Motor neuron (in vitro differentiated cells): Measurements from ENCODE around the gene ACOT7. TPM values are rescaled to one million over a fixed set of nuclear protein-coding genes. Genes with fewer than 3 reads are reported as not detected.

ENCODE experiments used
- ATAC-seq, 8 experiments: fragments of 200-7000 bp; cut with Tn5 transposase; replicated peaks in 6 of 8; 2 replicates each; pipeline ENCODE4 v1.8.0; 2021; ENCODE audit warnings: mild to moderate bottlenecking in 8 of 8, moderate library complexity in 8 of 8
- H3K27ac ChIP-seq, 2 donors: fragments of 250-450 bp; sonication (Bioruptor Pico); 2 replicates each; pipeline ENCODE4 v1.9.0; 2021; ENCODE audit warnings: antibody characterized with exemption in 2 of 2, mild to moderate bottlenecking in 2 of 2, moderate library complexity in 1 of 2
- H3K4me1 ChIP-seq, 2 donors: fragments of 250-450 bp; sonication (Bioruptor Pico); replicated peaks in 1 of 2; 2 replicates each; pipeline ENCODE4 v1.6.1; 2021; ENCODE audit warnings: antibody characterized with exemption in 2 of 2, mild to moderate bottlenecking in 2 of 2, moderate library complexity in 1 of 2
- H3K4me3 ChIP-seq, 5 donors: fragments of 250-450 bp; sonication (Bioruptor Pico); 2 replicates each; pipeline ENCODE4 v1.9.0; 2021; ENCODE audit warnings: antibody characterized with exemption in 5 of 5, mild to moderate bottlenecking in 5 of 5, moderate library complexity in 4 of 5
- WGBS, 10 experiments: fragments of 450-650 bp; shearing (Covaris generic); methylation state at CpG; one replicate each; pipeline ENCODE4 v1.0.0; 2022; 5-methylcytosine and 5-hydroxymethylcytosine counted together
- in situ Hi-C, 9 experiments: fragments of 400-800 bp; cut with MboI; loops; one replicate each; pipeline ENCODE4 v1.15.0; 2021; ENCODE audit warnings: low sequenced_read_pairs in 9 of 9, low pct_unique_long_range_greater_than_20kb in 2 of 9; ENCODE audit not compliant: unreplicated experiment in 9 of 9
- total RNA-seq, 8 experiments: library from RNA; unstranded; fragments of 300-600 nt; gene quantifications; 2 replicates each; pipeline versions ENCODE4 v1.2.3 to v1.2.4, GENCODE V29; 2022

The ACOT7 gene
- total RNA-seq, 8 experiments from 2014 or later: 6.9 to 127 (median 80.5) TPM

DNA sequence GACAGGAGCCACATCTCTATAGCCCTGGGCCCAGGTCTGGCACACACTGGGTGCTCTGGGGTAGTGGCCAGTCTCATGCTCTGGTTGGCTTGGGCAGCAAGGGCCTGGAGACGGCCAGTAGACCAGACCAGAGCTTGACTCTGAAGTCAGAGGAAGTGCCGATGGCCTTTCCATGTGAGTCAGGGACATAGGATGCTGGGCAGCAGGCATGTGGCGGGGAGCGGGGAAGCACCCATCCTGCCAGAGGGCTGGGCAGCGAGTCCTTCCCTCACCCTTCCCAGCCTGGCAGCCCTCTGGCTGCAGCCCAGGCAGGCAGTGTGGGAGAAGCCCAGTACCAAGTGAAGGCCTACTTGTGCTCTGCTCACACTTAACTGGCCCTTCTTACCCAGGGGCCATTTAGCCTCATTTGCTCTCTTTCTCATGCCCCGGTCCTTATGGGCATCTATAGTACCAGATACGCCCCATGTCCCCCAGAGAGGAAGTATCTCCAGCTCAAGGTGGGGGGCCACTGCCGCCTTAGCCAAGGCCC lies 136.0 kb downstream of the ACOT7 start:
- WGBS, 10 experiments: 87 to 100% (median 98%) methylated on average over 2 to 6 of the region's 8 CpGs; no CpG with 5 or more reads in 5 of the 10 experiments
- H3K4me3 ChIP-seq: no peak overlapping the region
- H3K27ac ChIP-seq: no peak overlapping the region
- no peak for ATAC-seq
- H3K4me1 ChIP-seq: peaks cover 20 to 21% of the 10 kb centered on the region in 2 donors
- in situ Hi-C loops: loop anchor here in 1 of 9 experiments (10.0 kb wide), 1 partner anchor 87 kb away; no protein-coding TSS in a partner anchor

GRCh38 chr1:6256645-6257044 lies 136.9 kb downstream of the ACOT7 start:
- Histone ChIP-seq H3K27ac (no peak overlapping the region), H3K4me1 (peaks cover 12% of the 10 kb centered on the region in 2 donors), H3K4me3 (no peak overlapping the region)
- ATAC-seq: peak in 1 of 8 experiments; percentile 1
- 29 to 97% (median 87%) methylated on average over 3 to 13 of the region's 13 CpGs; no CpG with 5 or more reads in 3 of the 10 experiments for WGBS, 10 experiments
- in situ Hi-C loops: loop anchor here in 1 of 9 experiments (10.0 kb wide), 1 partner anchor 88 kb away; no protein-coding TSS in a partner anchor

- in situ Hi-C loops: loop anchor here in 1 of 9 experiments (10.0 kb wide), 1 partner anchor 90 kb away; no protein-coding TSS in a partner anchor
- Histone ChIP-seq H3K4me3 (no peak overlapping the region), H3K27ac (no peak overlapping the region), H3K4me1 (peaks cover 12% of the 10 kb centered on the region in 2 donors)
- no peak for ATAC-seq
- WGBS, 10 experiments: 89 to 100% (median 100%) methylated on average over 1 to 16 of the region's 16 CpGs; no CpG with 5 or more reads in 3 of the 10 experiments
Observed at GRCh38 chr1:6254691-6255090, 138.9 kb downstream of the ACOT7 start.

GRCh38 chr1:6253380-6253779 lies 140.2 kb downstream of the ACOT7 start:
- Histone ChIP-seq H3K4me1 (peaks cover 12 to 13% of the 10 kb centered on the region in 2 donors), H3K27ac (no peak overlapping the region), H3K4me3 (no peak overlapping the region)
- 72 to 100% (median 98%) methylated on average over 1 to 9 of the region's 9 CpGs; no CpG with 5 or more reads in 2 of the 10 experiments for WGBS, 10 experiments
- no peak for ATAC-seq
- in situ Hi-C loops: loop anchor here in 1 of 9 experiments (10.0 kb wide), 1 partner anchor 91 kb away; no protein-coding TSS in a partner anchor

DNA sequence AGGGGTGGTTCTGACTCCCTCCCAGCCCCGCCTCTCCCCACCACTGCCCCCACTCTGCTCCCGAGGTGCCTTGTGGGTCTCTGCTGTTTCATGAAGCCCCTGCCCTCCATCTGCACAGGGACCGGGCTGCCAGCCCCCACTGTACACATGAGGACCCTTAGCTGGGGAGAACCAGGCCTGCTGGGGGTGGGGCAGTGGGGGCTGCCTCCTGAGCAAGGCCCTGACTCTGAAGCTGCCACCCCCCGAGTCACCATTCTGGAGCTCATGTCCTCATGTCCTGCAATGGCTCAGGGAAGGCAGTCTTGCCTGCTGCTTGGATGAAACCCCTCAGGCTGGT lies 141.2 kb downstream of the ACOT7 start:
- Histone ChIP-seq H3K27ac (no peak overlapping the region), H3K4me1 (peaks cover 12 to 13% of the 10 kb centered on the region in 2 donors), H3K4me3 (no peak overlapping the region)
- in situ Hi-C loops: loop anchor here in 1 of 9 experiments (10.0 kb wide), 1 partner anchor 92 kb away; no protein-coding TSS in a partner anchor
- no peak for ATAC-seq
- WGBS, 10 experiments: 80% methylated on average over 1 of the region's 4 CpGs; no CpG with 5 or more reads in 9 of the 10 experiments

DNA sequence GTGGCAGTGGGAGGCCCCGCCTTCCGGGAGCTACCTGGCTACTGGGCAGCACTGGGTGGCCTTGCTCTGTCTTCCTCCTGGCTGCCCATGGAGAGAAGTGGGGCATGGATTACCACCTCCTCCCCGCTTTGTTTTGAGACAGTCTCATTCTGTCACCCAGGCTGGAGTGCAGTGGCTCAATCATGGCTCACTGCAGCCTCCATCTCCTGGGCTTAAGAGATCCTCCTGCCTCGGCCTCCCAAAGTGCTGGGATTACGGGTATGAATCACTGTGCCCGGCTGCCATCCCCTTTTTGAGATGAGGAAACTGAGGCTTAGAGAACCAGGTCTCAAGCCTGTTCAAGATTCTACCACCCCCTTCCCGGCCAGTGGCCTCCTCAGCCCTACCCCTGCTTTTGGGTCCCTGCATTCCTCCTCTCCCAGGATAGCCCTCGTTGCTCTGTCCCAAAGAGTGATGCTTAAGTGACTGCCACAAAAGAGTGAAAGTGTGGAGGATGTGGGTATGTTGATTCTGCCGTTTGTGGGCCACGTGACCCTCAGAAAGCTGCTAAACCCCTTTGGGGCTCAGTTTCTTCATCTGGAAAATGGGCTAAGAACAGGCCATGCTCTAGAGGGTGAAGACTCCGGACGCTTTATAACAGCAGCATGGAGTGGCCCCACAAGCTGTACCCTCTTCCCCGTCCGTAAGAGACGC lies 141.7 kb downstream of the ACOT7 start:
- peaks cover 12 to 18% of the 10 kb centered on the region in 2 donors for H3K4me1 ChIP-seq
- WGBS, 10 experiments: 70 to 100% (median 86%) methylated on average over 1 to 8 of the region's 15 CpGs; no CpG with 5 or more reads in 4 of the 10 experiments
- in situ Hi-C loops: loop anchor here in 1 of 9 experiments (10.0 kb wide), 1 partner anchor 93 kb away; no protein-coding TSS in a partner anchor
- no peak for ATAC-seq
- no peak overlapping the region for H3K4me3 ChIP-seq
- H3K27ac ChIP-seq: no peak overlapping the region

DNA sequence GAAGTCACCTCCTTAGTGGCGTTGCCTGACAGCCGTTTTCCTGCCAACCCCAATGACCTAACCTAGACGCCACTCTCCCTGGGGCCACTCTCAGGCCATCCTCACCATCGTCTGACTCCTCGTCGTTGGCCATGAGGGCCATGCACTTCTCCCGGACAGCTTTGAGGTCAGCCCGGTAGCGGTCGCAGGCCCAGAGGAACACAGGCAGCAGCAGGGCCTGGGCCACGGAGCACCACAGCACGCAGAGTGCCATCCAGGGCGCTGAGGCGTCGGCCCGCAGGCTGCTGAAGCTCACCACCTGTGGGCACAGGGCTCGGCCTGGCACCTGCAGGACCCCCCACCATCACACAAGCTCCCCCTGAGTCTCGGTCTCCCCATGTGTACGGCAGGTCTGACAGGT lies 142.3 kb downstream of the ACOT7 start:
- H3K4me3 ChIP-seq: no peak overlapping the region
- ATAC-seq: no peak
- H3K4me1 ChIP-seq: peaks cover 12 to 22% of the 10 kb centered on the region in 2 donors
- WGBS, 10 experiments: 86 to 100% (median 90%) methylated on average over 1 to 14 of the region's 19 CpGs; no CpG with 5 or more reads in 5 of the 10 experiments
- no peak overlapping the region for H3K27ac ChIP-seq
- in situ Hi-C loops: loop anchor here in 1 of 9 experiments (10.0 kb wide), 1 partner anchor 94 kb away; no protein-coding TSS in a partner anchor

DNA sequence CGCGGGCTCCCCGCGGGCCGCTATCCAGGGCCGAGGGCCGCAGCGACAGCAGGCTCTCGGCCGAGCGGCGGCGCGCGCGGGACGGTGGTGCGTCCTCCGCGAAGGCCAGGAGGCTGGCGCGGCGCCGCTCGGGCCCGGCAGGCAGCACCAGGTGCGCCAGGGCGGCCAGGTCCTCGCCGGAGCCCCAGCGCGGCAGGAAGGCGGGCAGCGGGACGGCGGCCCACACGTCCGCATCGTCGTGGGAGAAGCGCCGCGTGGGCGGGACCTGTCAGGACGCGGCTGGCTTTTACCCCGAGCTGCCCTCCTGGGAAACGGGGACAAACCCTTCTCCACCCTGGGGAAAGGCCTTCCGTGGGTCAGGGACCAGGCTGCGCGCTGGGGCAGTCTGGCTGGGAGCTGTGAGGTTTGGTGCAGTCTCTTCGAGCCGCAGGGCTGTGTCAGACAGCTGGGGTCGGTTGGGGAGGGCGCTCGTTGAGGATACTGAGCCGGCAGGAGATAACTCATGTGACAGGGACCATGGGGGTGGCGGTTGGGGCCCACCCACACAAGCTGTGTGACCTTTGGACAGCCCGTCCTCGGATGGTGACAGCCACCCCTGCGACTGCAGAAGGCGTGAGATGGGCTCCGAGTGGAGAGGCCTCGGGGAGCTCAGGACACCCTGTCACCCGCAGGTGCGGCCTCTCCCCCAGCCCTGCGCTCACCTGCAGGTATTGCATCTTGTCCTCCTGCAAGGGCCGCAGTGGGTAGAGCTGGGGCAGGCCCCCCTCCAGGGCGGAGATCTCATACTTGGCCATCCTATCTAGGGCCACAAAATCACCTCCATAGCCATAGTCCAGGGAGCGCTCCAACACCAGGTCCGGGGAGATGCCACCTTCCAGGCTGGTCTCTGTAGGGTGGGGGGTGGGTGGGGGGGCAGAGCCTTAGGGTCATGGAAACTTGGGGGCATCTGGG lies 143.6 kb downstream of the ACOT7 start:
- in situ Hi-C loops: loop anchor here in 6 of 9 experiments (10.0 to 25.0 kb wide), 5 partner anchors 87 to 237 kb away; partner anchors contain the start of gene PLEKHG5 (in 1 of the 6)
- Histone ChIP-seq H3K4me3 (no peak overlapping the region), H3K4me1 (peaks cover 15 to 25% of the 10 kb centered on the region in 2 donors), H3K27ac (no peak overlapping the region)
- WGBS, 10 experiments: 20 to 87% (median 30%) methylated on average over 6 to 15 of the region's 71 CpGs; no CpG with 5 or more reads in 6 of the 10 experiments
- ATAC-seq: no peak

DNA sequence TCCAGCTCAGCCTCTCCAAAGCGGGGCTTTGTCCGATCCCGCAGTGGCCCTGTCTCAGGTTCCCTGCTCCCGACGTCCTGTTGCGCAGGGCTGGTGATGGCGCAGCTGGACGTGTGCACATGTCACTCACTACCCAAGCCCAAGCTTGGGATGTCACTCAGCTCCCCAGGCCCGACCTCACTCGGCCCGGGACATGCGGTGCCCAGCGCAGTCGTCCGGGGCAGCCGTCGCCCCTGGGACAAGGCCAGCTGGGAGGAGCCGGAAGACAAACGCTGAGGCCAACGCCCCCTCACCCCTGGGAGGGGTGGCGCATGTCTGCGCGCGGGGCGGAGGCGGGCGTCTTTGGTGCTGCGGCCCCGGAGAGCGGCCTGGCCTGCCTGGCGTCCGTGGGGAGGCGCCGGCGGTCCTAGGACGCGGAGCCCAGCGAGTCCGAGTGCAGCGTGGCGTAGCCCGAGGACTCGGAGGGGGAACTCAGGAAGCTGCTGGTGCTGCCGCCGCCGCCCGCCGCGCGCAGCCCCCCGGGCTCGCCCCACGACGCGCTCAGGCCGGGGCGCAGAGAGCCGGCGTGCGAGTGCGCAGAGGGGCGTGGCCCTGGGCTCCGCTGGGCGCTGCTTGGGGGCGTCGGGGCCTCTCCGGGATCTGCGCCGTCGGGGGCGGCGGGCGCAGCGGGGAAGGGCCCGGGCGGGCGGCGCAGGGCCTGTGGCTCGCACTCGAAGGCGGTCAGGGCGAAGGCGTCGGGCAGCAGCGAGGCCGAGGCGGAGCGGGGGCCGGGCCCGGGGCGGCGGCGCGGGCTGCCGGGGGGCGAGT lies 144.4 kb downstream of the ACOT7 start:
- in situ Hi-C loops: loop anchor here in 5 of 9 experiments (10.0 to 25.0 kb wide), 5 partner anchors 88 to 238 kb away; partner anchors contain the start of gene PLEKHG5 (in 1 of the 5)

DNA sequence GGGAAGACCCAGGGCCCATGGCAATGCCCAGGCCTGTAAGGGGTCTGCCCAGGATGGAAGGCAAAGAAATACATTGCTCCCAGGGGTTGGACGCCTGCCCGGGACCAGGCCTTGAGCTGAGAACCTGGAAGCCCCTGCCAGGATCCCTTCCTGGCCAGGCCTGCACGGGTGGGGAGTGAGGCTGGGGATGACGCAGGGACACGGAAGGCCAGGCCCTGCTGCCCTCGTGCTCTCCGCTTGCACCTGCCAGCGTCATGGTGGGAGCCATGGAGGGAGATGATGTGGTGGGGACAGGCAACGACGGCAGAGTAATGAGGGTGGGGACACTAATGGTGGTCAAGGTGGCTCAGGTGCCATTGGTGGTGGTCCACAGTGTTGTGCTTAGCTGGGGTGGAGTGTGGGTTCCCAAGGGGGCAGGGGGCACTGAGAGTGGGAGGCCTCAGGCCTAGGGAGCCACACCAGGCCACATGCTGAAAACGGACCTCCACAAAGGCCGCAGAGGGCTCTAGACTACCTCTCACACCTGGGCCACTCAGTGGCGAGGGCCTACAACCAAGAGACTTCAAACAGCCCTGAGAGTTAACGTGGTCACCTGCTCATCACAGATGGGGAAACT lies 145.3 kb downstream of the ACOT7 start:
- H3K4me3 ChIP-seq: no peak overlapping the region
- no peak for ATAC-seq
- in situ Hi-C loops: loop anchor here in 5 of 9 experiments (10.0 to 25.0 kb wide), 5 partner anchors 89 to 239 kb away; partner anchors contain the start of gene PLEKHG5 (in 1 of the 5)
- peaks cover 26 to 33% of the 10 kb centered on the region in 2 donors for H3K4me1 ChIP-seq
- WGBS, 10 experiments: 44 to 100% (median 93%) methylated on average over 1 to 7 of the region's 14 CpGs; no CpG with 5 or more reads in 4 of the 10 experiments
- H3K27ac ChIP-seq: no peak overlapping the region

More for the DNA sequence above, 144.4 kb downstream of the ACOT7 start:
- ATAC-seq: peak in 5 of 8 experiments; percentile 4 to 58 (median 20)
- peaks cover 20 to 31% of the 10 kb centered on the region in 2 donors for H3K4me1 ChIP-seq
- H3K27ac ChIP-seq: no peak overlapping the region
- no peak overlapping the region for H3K4me3 ChIP-seq
- WGBS, 10 experiments: 36 to 62% (median 45%) methylated on average over 9 to 17 of the region's 96 CpGs; no CpG with 5 or more reads in 7 of the 10 experiments

DNA sequence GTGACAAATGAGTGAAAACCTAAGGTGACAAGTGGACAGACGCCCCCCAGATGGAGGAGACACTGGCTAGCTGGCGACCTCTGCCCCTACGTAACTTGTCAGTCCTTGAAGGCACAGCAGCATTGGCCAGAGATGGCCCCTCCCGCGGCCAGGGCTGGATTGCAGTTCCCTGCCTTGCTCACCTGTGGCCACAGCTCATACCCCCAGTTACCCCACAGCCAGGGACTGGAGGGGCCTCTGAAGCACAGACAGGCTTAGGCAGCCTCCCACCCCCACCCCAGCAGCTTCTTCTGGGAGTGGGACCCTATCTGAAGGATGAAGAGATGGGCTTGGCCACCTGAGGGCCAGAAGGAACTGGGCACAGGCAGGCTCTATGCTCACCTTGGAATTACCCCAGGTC lies 145.9 kb downstream of the ACOT7 start:
- Histone ChIP-seq H3K4me1 (peaks cover 31 to 37% of the 10 kb centered on the region in 2 donors), H3K27ac (no peak overlapping the region), H3K4me3 (no peak overlapping the region)
- in situ Hi-C loops: loop anchor here in 5 of 9 experiments (10.0 to 25.0 kb wide), 5 partner anchors 90 to 240 kb away; partner anchors contain the start of gene PLEKHG5 (in 1 of the 5)
- 39 to 81% (median 63%) methylated on average over 2 to 5 of the region's 5 CpGs; no CpG with 5 or more reads in 5 of the 10 experiments for WGBS, 10 experiments
- ATAC-seq: no peak
